Activated CD4-positive, alpha-beta T cell treated with anti-CD3 and anti-CD28 coated beads for 48 hours (primary cell): Measurements from ENCODE around the gene TMEM236.

Experiments used
- DNase-seq: peaks from one replicate; pipeline ENCODE4 v3.0.0-alpha.2; 2020

Gene TMEM236

GRCh38 chr10:17789396-17789795, 37.4 kb downstream of the TMEM236 start:
- no peak for DNase-seq

- no peak for DNase-seq
These were observed 38.6 kb downstream of the TMEM236 start for GRCh38 chr10:17790651-17791050.

GRCh38 chr10:17792991-17793390, 41.0 kb downstream of the TMEM236 start:
- no peak for DNase-seq

- DNase-seq: no peak
These were observed 42.0 kb downstream of the TMEM236 start for GRCh38 chr10:17793823-17794644.

- no peak for DNase-seq
These were observed 43.1 kb downstream of the TMEM236 start for GRCh38 chr10:17795083-17795482.

- DNase-seq: no peak
These were observed 44.0 kb downstream of the TMEM236 start for GRCh38 chr10:17795813-17796594.

GRCh38 chr10:17801507-17801906, 49.5 kb downstream of the TMEM236 start:
- no peak for DNase-seq

- no peak for DNase-seq
These were observed 50.3 kb downstream of the TMEM236 start for GRCh38 chr10:17802350-17802749.

- DNase-seq: no peak
These were observed 51.0 kb downstream of the TMEM236 start for GRCh38 chr10:17802976-17803375.

GRCh38 chr10:17805330-17805729, 53.3 kb downstream of the TMEM236 start:
- no peak for DNase-seq

GRCh38 chr10:17805921-17806577, 54.0 kb downstream of the TMEM236 start:
- DNase-seq: peak; percentile 51

- DNase-seq: no peak
These were observed 57.2 kb downstream of the TMEM236 start, which contains the start of gene MRC1 for GRCh38 chr10:17808971-17809841. Gene MRC1, plus strand, starts transcription at chr10:17809348. Its CDS starts 118 bp downstream, at chr10:17809466.

- DNase-seq: no peak
These were observed 59.3 kb downstream of the TMEM236 start for GRCh38 chr10:17811146-17811865.

- no peak for DNase-seq
These were observed 63.0 kb downstream of the TMEM236 start for GRCh38 chr10:17814973-17815372.

- no peak for DNase-seq
These were observed 64.2 kb downstream of the TMEM236 start for GRCh38 chr10:17816199-17816598.

- no peak for DNase-seq
These were observed 65.3 kb downstream of the TMEM236 start for GRCh38 chr10:17817316-17817715.

- DNase-seq: no peak
These were observed 65.8 kb downstream of the TMEM236 start for GRCh38 chr10:17817790-17818189.

GRCh38 chr10:17819836-17820235, 67.8 kb downstream of the TMEM236 start:
- DNase-seq: no peak

GRCh38 chr10:17820943-17821342, 68.9 kb downstream of the TMEM236 start:
- no peak for DNase-seq

GRCh38 chr10:17821893-17822292, 69.9 kb downstream of the TMEM236 start:
- DNase-seq: no peak

- DNase-seq: no peak
These were observed 79.3 kb downstream of the TMEM236 start for GRCh38 chr10:17831341-17831740.

GRCh38 chr10:17831896-17832295, 79.9 kb downstream of the TMEM236 start:
- DNase-seq: no peak
